Measurements from ENCODE around the gene CEP350. TPM values are rescaled to one million over a fixed set of nuclear protein-coding genes. Genes with fewer than 3 reads are reported as not detected.

CEP350 gene
- total and polyA plus RNA-seq, 2 of the 13 experiments (the other 11 are each of a cell fraction or from before 2014, with no cell fraction given), result 7.6 to 35.9 TPM

DNA sequence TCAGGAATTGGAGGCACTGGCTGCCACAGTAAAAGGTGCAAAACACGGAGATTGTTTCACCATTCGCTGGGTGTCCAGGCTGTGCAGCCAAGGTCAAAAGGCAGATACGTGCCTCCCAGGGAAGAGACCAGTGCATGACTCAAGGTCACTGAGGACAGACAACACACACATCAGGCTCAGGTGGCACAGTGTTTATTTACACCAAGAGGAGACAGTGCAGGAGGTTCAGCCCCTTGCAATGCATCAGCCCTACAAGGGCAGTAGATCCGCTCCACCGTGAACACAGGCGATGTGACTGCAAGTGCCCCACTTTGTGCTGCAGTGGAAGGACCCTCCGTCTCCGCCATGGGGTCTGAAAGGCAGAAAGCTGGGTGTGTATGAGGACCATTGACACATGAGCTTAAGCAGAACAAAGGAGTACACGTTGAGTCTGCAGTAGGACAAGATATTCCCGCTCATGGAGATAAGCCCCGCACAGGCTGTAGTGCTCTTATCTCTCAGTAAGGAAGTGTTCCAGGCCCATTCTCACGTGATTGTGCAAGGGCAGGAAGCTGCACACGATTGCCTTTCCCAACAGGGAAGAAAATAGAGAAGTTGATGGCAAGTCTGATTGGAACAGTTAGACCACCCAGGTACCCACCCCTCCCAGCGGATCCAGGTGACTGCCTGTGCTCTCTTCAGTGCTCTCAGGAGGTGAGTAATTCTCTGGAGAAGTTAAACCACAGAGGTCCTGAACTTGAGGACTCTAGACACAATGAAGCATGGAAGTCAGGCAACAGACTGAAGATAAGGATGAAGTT is 162.6 kb downstream of the CEP350 start (continued):
- TF ChIP-seq, protein P1, sequence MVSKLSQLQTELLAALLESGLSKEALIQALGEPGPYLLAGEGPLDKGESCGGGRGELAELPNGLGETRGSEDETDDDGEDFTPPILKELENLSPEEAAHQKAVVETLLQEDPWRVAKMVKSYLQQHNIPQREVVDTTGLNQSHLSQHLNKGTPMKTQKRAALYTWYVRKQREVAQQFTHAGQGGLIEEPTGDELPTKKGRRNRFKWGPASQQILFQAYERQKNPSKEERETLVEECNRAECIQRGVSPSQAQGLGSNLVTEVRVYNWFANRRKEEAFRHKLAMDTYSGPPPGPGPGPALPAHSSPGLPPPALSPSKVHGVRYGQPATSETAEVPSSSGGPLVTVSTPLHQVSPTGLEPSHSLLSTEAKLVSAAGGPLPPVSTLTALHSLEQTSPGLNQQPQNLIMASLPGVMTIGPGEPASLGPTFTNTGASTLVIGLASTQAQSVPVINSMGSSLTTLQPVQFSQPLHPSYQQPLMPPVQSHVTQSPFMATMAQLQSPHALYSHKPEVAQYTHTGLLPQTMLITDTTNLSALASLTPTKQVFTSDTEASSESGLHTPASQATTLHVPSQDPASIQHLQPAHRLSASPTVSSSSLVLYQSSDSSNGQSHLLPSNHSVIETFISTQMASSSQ (IDR thresholded peaks at IDR 0.05; ENCODE audit: low read depth), result no peak
- TF ChIP-seq, protein P1 (CRISPR knock-in tag; IDR thresholded peaks at IDR 0.05; ENCODE audit: borderline replicate concordance), result peak; percentile 52; the same call in 1 of the 2 replicates
- TF ChIP-seq ZNF577 (CRISPR knock-in tag; IDR thresholded peaks at IDR 0.05; ENCODE audit: borderline replicate concordance, low read depth), result no peak
- TF ChIP-seq HNF4G (IDR thresholded peaks at IDR 0.05; ENCODE audit: borderline replicate concordance, low read depth, low read length), result peak; percentile 25; the same call in 1 of the 2 replicates
- TF ChIP-seq HNF4G (CRISPR knock-in tag; IDR thresholded peaks at IDR 0.05; ENCODE audit: borderline replicate concordance, low read depth), result peak; percentile 90
- peak; percentile 79; the same call in 1 of the 2 replicates for TF ChIP-seq ZNF124 (CRISPR knock-in tag; IDR thresholded peaks at IDR 0.05)
- TF ChIP-seq DMAP1 (CRISPR knock-in tag; IDR thresholded peaks at IDR 0.05), result peak; percentile 31; the same call in 1 of the 2 replicates
- TF ChIP-seq KDM5B (CRISPR knock-in tag; IDR thresholded peaks at IDR 0.05; ENCODE audit: borderline replicate concordance), result peak; percentile 22; the same call in 1 of the 2 replicates
- TF ChIP-seq MED8 (CRISPR knock-in tag; IDR thresholded peaks at IDR 0.05; ENCODE audit: insufficient replicate concordance), result no peak
- TF ChIP-seq JUND (CRISPR knock-in tag; IDR thresholded peaks at IDR 0.05), result peak; percentile 81; the same call in 1 of the 2 replicates
- TF ChIP-seq ZFP37 (CRISPR knock-in tag; IDR thresholded peaks at IDR 0.05; ENCODE audit: borderline replicate concordance), result peak; percentile 75; the same call in 1 of the 2 replicates
- TF ChIP-seq, protein P2, sequence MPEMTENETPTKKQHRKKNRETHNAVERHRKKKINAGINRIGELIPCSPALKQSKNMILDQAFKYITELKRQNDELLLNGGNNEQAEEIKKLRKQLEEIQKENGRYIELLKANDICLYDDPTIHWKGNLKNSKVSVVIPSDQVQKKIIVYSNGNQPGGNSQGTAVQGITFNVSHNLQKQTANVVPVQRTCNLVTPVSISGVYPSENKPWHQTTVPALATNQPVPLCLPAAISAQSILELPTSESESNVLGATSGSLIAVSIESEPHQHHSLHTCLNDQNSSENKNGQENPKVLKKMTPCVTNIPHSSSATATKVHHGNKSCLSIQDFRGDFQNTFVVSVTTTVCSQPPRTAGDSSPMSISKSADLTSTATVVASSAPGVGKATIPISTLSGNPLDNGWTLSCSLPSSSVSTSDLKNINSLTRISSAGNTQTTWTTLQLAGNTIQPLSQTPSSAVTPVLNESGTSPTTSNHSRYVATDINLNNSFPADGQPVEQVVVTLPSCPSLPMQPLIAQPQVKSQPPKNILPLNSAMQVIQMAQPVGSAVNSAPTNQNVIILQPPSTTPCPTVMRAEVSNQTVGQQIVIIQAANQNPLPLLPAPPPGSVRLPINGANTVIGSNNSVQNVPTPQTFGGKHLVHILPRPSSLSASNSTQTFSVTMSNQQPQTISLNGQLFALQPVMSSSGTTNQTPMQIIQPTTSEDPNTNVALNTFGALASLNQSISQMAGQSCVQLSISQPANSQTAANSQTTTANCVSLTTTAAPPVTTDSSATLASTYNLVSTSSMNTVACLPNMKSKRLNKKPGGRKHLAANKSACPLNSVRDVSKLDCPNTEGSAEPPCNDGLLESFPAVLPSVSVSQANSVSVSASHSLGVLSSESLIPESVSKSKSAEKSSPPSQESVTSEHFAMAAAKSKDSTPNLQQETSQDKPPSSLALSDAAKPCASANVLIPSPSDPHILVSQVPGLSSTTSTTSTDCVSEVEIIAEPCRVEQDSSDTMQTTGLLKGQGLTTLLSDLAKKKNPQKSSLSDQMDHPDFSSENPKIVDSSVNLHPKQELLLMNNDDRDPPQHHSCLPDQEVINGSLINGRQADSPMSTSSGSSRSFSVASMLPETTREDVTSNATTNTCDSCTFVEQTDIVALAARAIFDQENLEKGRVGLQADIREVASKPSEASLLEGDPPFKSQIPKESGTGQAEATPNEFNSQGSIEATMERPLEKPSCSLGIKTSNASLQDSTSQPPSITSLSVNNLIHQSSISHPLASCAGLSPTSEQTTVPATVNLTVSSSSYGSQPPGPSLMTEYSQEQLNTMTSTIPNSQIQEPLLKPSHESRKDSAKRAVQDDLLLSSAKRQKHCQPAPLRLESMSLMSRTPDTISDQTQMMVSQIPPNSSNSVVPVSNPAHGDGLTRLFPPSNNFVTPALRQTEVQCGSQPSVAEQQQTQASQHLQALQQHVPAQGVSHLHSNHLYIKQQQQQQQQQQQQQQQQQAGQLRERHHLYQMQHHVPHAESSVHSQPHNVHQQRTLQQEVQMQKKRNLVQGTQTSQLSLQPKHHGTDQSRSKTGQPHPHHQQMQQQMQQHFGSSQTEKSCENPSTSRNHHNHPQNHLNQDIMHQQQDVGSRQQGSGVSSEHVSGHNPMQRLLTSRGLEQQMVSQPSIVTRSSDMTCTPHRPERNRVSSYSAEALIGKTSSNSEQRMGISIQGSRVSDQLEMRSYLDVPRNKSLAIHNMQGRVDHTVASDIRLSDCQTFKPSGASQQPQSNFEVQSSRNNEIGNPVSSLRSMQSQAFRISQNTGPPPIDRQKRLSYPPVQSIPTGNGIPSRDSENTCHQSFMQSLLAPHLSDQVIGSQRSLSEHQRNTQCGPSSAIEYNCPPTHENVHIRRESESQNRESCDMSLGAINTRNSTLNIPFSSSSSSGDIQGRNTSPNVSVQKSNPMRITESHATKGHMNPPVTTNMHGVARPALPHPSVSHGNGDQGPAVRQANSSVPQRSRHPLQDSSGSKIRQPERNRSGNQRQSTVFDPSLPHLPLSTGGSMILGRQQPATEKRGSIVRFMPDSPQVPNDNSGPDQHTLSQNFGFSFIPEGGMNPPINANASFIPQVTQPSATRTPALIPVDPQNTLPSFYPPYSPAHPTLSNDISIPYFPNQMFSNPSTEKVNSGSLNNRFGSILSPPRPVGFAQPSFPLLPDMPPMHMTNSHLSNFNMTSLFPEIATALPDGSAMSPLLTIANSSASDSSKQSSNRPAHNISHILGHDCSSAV (CRISPR knock-in tag; IDR thresholded peaks at IDR 0.05; ENCODE audit: borderline replicate concordance), result no peak
- peak; percentile 84; the same call in 1 of the 2 replicates for TF ChIP-seq ZSCAN29 (CRISPR knock-in tag; conservative IDR thresholded peaks at IDR 0.05)
- peak; percentile 47; the same call in 1 of the 2 replicates for TF ChIP-seq KDM4B (CRISPR knock-in tag; IDR thresholded peaks at IDR 0.05)
